ENCODE results near the gene MYO5A.
"Not testable (repeated sequence)": the region's sequence is repeated elsewhere in the genome, so short reads cannot be mapped to it uniquely, and the experiment has no call there.

MYO5A gene

GRCh38 chr15:52324109-52324508, 204.6 kb downstream of the MYO5A start:
- no peak for DNase-seq

DNA sequence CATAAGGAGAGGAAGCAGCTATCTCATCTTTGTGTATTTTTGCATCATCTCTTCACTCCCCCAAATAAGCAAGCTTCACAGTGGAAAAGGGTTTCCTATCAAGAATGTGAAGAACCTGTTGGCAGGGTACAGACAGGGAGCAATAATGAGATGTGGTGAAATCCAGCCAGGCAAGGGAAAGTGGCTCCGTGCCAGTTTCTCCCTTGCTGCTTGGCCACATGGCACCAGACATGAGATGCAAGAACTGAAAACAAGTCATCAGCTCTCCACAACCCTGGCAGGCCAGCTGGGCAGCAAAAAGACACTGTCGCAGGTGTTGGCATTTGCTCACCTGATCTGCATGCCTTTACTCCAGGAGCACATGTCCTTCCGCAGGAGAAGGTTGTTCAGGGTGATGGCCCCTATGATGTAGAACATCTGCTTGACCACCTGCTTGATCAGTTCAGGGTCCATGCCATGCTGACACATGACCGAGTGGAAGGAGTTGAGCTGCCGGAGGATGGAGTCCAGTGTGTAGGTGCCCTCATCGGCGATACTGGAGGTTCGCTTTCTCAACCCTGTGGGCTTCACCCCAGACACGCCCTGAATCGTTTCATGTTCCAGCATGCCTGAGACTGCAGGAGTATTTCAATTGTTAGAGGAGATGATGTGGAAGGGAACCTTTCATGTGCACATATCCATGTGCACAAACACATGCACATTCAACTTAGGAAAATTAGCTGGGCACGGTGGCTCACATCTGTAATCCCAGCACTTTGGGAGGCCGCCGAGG, 209.8 kb downstream of the MYO5A start:
- DNase-seq = no peak

DNA sequence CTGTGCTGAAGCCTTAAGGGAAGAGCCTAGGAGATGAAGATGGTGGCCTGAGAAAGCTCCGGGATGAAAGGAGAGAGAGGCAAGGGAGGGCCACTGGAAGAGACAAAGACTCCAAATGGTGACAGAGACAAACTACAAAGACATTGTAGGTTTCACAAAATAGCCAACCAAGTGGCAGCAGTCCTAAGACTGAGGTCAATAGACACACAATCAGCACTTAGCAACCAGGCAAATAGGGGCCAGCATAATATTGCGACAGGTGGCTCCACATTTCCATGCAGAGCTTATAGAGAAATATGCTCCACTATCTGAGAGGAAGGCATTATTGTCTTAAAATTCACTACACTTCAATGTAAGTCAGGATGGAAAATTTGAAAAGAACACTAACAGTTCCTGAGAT, 211.0 kb downstream of the MYO5A start:
- DNase-seq = no peak

GRCh38 chr15:52317022-52317421, 211.7 kb downstream of the MYO5A start:
- no peak for DNase-seq

- no peak for DNase-seq
Measured at GRCh38 chr15:52309154-52309548, 219.5 kb downstream of the MYO5A start.

DNA sequence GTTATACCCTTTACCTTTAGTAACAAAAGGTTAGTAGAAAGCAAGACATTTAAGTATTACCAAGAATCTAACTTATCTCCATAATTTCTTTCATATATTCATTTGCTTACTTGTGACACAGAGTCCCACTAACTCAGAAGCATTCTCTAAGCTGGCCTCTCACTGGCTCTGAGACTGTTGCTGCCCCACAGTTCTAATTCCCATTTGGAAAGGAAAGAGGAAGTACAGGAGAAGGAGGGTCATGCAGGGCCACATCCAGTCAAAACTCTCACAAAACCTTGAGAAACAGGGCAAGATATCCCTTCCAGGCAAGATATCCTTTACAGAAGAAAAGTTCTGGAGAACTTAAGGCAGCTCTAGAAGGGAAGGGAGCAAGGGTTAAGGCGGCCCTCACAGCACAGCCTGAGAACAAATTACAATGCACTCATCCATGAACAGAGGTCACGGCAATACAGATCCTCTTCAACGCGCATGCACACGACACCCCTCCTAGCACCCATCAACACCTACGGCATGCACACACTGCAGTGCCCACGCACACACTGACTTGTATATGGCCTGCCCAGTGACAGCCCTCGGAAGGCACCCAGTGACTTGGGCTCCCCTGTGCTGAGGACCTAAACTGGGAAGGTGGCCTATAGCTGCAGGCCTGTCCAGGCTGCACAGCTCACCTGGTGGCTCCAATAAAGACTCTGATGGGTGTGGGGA, 220.1 kb downstream of the MYO5A start:
- no peak for DNase-seq

- no peak for DNase-seq
Measured at GRCh38 chr15:52307847-52308246, 220.8 kb downstream of the MYO5A start.

DNA sequence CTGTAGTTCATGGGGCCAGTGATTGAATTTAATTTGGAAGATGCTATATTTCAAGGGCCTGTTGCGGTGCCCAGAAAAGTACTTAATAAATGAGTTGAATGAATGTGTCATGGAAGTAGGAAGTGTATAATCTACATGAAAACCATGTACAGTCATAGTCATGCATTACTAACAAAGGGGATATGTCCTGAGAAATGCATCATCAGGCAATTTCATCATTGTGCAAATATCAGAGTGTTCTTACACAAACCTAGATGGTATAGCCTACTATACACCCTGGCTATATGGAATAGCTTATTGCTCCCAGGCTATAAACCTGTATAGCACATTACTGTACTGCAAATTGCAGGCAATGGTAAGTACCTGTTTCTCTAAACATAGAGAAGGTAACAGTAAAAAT, 222.4 kb downstream of the MYO5A start:
- no peak for DNase-seq

GRCh38 chr15:52303093-52303772, 225.4 kb downstream of the MYO5A start:
- DNase-seq = no peak

- DNase-seq = no peak
Measured at GRCh38 chr15:52301265-52301847, 227.3 kb downstream of the MYO5A start.

- DNase-seq = no peak
Measured at GRCh38 chr15:52295421-52296001, 233.2 kb downstream of the MYO5A start, which contains the start of gene MYO5C. TSS of gene MYO5C (minus strand) at chr15:52295804. CDS start at chr15:52295636, 168 bp downstream.

DNA sequence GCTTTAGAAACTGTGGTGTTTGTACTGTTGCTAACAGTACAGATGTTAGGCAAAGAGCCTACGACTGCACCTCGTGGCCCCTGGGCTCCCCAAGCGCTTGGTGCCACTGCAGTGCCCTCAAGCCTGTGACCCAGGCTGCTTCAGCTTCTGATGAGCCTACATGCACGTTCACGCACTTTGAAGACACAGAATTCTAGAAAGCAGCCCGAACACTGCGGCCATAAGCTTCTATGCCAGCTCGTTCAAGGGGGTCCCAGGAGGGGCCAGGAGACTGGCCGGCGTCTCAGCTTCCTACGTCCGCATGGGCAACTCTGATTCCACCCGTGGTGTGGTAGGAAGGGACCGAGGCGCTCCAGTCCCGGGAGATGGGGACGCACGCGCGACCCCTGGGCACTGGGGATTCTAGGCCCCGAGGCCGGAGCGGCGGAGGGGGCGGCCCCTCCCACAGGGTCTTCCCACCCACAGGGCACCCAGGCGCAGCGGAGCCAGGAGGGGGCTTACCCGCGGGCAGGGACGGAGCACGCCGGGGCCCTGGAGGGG, 233.7 kb downstream of the MYO5A start:
- DNase-seq = no peak

- DNase-seq = no peak
Measured at GRCh38 chr15:52292780-52293392, 235.8 kb downstream of the MYO5A start.

- DNase-seq = no peak
Measured at GRCh38 chr15:52291204-52291603, 237.5 kb downstream of the MYO5A start.

- DNase-seq = no peak
Measured at GRCh38 chr15:52290800-52291199, 237.9 kb downstream of the MYO5A start.

GRCh38 chr15:52290329-52290728, 238.4 kb downstream of the MYO5A start:
- DNase-seq = no peak

DNA sequence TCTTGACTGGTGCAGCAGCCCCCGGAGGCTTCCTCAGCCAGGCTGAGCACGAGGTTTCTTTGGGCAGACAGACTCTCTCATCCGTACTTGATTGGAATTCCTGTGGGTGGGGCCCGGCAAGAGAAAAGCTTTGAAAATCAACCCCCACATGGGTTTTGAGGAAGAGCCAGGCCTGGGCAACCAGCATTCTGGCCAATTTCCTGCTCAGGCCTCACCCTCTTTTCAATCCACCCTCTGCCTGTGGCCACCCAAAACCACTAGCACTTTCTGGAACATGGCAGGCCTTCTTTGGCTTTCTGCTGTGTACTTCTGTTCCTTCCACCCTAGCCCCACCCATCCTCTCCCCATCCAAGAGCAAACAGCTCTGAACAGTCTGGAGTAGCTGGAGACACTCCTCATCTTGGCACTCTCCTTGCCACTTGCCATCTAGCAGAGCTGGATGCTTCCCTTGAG, 239.0 kb downstream of the MYO5A start:
- no peak for DNase-seq

DNA sequence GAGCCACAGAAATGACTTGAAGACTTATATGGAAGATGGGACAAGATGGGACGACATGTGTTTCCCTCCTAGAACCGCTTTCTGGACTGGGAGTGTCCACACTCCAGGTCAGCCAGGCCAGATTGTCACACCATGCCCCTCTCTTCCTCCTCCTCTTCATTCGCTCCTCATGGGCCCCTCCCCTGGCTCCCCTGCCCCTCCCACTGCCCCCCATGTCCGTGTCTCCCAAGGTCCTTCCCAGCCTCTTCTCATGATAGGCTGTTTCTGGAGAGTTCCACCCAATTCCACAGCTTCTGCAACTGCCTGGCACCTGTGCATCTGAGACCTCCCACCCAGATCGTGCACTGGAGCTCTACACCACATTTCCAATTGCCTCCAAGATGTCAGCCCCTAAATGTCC, 239.7 kb downstream of the MYO5A start:
- DNase-seq = no peak

GRCh38 chr15:52288051-52288942, 240.4 kb downstream of the MYO5A start:
- DNase-seq = no peak

DNA sequence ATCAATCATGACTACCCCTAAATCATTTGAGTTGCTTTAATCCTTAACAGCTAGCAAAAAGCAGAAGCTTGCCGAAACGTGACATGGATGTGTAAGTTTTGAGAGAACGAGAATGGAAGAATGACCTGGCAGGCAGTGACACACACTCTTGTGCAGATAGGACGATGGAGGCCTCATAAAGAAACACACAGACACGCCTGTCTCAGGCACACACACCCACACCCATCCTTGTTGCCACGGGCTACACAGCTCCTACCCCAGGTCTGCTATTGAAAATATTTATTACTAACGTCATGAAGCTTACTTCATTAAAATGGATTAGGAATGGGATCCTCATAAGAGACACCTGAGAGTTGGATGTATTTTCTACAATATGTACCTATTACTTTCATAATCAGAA, 241.6 kb downstream of the MYO5A start:
- DNase-seq = no peak

DNA sequence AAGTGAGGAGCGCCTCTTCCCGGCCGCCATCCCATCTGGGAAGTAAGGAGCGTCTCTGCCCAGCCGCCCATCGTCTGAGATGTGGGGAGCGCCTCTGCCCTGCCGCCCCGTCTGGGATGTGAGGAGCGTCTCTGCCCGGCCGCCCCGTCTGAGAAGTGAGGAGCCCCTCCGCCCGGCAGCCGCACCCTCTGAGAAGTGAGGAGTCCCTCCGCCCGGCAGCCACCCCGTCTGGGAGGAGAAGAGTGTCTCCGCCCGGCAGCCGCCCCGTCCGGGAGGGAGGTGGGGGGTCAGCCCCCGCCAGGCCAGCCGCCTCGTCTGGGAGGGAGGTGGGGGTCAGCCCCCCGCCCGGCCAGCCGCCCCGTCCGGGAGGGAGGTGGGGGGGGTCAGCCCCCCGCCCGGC, 242.7 kb downstream of the MYO5A start:
- not testable (repeated sequence) for DNase-seq

Data from effector CD8-positive, alpha-beta T cell (primary cell).